Activated T-cell treated with anti-CD3 and anti-CD28 coated beads, Interleukin-2, amount 50 U/mL, for 72 hours (primary cell): ENCODE measurements around the gene POP4. TPM values are rescaled to one million over a fixed set of nuclear protein-coding genes. Genes with fewer than 3 reads are reported as not detected.
A peak's percentile ranks its signal among the peaks of the same experiment; 100 is the strongest.

Experiments
- ATAC-seq, 2 donors: fragments of 150-1000 bp; cut with Tn5 transposase; replicated peaks in 1 of 2; 2 replicates each; pipeline ENCODE4 v1.10.0; 2021; ENCODE audit warnings: moderate library complexity in 2 of 2, mild to moderate bottlenecking in 1 of 2
- DNase-seq, 2 donors: peaks; one replicate each; pipeline ENCODE4 v3.0.0; 2021 to 2022; ENCODE audit warnings: mixed read lengths in 1 of 2
- H3K27ac Mint-ChIP-seq: one replicate; pipeline ENCODE4 v1.8.0; 2022; ENCODE audit warnings: mild to moderate bottlenecking, moderate library complexity, mixed read lengths
- H3K27me3 Mint-ChIP-seq: one replicate; pipeline ENCODE4 v1.8.0; 2022; ENCODE audit warnings: low read depth, mixed read lengths
- H3K36me3 Mint-ChIP-seq, 2 donors: one replicate each; pipeline ENCODE4 v1.8.0; 2022; ENCODE audit warnings: mixed read lengths in 2 of 2, mild to moderate bottlenecking in 1 of 2; ENCODE audit not compliant: insufficient read depth in 2 of 2
- H3K4me1 Mint-ChIP-seq: one replicate; pipeline ENCODE4 v1.8.0; 2022; ENCODE audit warnings: low read depth, mixed read lengths
- H3K4me3 Mint-ChIP-seq, 2 donors: one replicate each; pipeline ENCODE4 v1.8.0; 2022; ENCODE audit warnings: mild to moderate bottlenecking in 2 of 2, mixed read lengths in 2 of 2, moderate library complexity in 2 of 2
- H3K9me3 Mint-ChIP-seq, 2 donors: one replicate each; pipeline ENCODE4 v1.8.0; 2022; ENCODE audit warnings: mixed read lengths in 2 of 2
- total RNA-seq, 2 donors: library from RNA; stranded (reverse); gene quantifications; one replicate each; pipeline ENCODE4 v1.2.3, GENCODE V29; 2022

The POP4 gene
- total RNA-seq, 2 donors from 2014 or later, result 62.6 to 65.3 TPM

DNA sequence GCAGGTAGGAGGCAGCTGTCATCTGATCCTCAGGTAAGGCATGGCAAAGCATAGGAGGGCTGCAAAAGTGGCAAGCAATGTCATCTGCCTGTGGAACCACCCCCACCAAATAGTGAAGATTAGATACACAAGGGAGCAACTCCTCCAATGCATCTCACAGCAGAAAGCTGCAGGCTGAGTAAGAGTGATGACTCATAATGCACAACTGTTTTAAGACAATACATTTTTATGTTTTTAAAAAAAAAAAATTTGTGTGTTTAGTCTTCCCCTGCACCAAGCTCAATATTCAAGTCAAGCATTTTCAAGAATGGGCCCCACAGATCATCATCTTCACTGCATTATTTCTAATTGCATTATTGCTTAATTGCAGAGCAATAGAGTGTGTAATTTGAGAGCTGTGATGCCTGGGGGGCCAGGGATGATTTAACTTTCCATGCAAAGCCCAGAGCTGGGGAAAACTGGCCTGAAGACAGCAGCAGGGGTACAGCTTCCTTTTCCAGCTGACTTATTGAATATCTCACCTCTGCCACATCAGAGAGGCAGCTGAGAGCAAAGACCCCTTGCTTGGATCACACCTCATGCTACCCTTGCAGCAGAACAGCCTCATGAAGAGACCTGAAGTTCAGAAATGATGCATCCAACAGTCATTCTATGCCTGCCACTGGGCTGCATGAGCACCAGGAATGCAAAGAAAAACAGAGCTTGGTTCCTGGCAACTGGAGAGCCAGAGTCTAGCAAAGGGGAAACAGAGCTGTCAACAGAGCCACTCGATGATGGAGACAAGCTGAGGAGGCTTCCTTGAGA is 22.7 kb upstream of the POP4 start:
- Mint-ChIP-seq H3K36me3 (peaks cover 8 to 10% of the 10 kb centered on the region in 2 donors), H3K27ac (peak overlapping the region; percentile 59), H3K4me3 (peak overlapping the region; percentile 35 to 76), H3K4me1 (peaks cover 47% of the 10 kb centered on the region), H3K9me3 (peaks cover 4 to 9% of the 10 kb centered on the region in 2 donors), H3K27me3 (peaks cover 66% of the 10 kb centered on the region)
- ATAC-seq (peak; percentile 37 to 40), DNase-seq (peak; percentile 36 to 38)

DNA sequence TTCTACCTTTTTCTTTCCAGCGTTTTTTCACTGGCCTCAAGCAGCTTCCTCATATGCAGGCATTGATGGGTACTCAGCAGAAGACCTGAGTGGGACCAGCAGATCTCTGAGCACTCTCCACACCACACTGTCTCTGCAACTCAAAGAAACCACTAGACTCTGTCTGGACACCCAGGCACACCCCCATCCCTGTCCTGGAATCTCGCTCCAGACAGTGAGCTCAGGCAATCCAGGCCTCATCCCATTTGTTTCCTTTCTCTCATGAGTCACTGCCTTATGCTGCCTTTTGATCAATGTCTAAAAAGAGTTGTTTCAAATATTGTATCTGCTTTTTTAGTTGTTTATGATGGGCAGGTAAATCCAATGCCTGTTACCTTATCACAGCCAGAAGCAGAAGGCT is 19.7 kb upstream of the POP4 start:
- Mint-ChIP-seq H3K27me3 (peaks cover 45% of the 10 kb centered on the region), H3K9me3 (peaks cover 0 to 9% of the 10 kb centered on the region in 2 donors), H3K36me3 (peaks cover 7 to 18% of the 10 kb centered on the region in 2 donors), H3K4me3 (peak overlapping the region in 1 of 2 donors; percentile 31), H3K4me1 (peaks cover 47% of the 10 kb centered on the region), H3K27ac (peak overlapping the region; percentile 48)
- DNase-seq (no peak), ATAC-seq (no peak)

- Mint-ChIP-seq H3K27ac (peak overlapping the region; percentile 48), H3K27me3 (peaks cover 48% of the 10 kb centered on the region), H3K36me3 (peaks cover 7 to 16% of the 10 kb centered on the region in 2 donors), H3K4me1 (peaks cover 47% of the 10 kb centered on the region), H3K4me3 (peak overlapping the region; percentile 12 to 31), H3K9me3 (peaks cover 0 to 9% of the 10 kb centered on the region in 2 donors)
- ATAC-seq (no peak), DNase-seq (no peak)
Measured at GRCh38 chr19:29587059-29587458, 19.0 kb upstream of the POP4 start.

DNA sequence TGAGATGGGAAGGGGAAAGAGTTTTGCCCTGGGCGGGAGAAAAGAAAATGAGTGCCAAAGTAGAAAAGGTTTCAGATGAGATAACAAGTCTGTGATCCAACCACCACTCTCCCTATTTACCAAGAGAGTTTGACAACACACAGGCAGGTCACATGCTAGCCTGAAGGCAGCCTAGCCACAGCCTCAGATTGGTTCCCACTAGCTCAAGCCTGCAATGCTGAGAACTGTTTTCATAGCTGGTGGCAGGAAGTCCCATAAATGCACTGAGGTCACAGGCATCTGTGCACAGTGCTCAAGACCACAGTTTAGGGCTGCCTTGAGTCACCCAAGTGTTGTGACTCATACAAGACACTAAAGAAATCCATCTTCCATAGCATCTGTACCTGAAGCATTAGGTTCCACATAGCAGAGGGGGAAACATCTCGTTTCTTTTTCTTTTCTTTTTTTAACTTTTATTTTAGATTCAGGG is 18.5 kb upstream of the POP4 start:
- H3K4me1 Mint-ChIP-seq, result peaks cover 45% of the 10 kb centered on the region
- peaks cover 50% of the 10 kb centered on the region for H3K27me3 Mint-ChIP-seq
- H3K36me3 Mint-ChIP-seq, result peaks cover 7 to 16% of the 10 kb centered on the region in 2 donors
- peak; percentile 99 for ATAC-seq
- DNase-seq, result peak; percentile 82 to 86
- peak overlapping the region; percentile 12 to 31 for H3K4me3 Mint-ChIP-seq
- H3K27ac Mint-ChIP-seq, result peak overlapping the region; percentile 31
- peaks cover 0 to 8% of the 10 kb centered on the region in 2 donors for H3K9me3 Mint-ChIP-seq

DNA sequence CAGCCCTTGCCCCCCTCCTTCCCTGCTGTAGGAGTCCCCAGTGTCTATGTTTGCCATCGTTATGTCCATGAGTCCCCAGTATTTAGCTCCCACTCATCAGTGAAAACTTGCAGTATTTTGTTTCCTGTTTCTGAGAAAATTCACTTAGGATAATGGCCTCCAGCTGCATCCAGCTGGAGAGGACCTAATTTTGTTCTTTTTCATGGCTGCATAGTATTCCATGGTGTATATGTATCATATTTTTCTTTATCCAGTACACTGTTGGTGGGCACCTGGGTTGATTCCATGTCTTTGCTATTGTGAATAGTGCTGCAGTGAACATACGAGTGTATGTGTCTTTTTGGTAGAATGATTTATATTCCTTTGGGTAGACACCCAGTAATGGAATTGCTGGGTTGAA is 18.0 kb upstream of the POP4 start:
- no peak overlapping the region for H3K4me3 Mint-ChIP-seq
- H3K4me1 Mint-ChIP-seq, result peaks cover 40% of the 10 kb centered on the region
- H3K27ac Mint-ChIP-seq, result no peak overlapping the region
- peaks cover 55% of the 10 kb centered on the region for H3K27me3 Mint-ChIP-seq
- DNase-seq (no peak), ATAC-seq (peak in 1 of 2 donors; percentile 0)
- peaks cover 7 to 16% of the 10 kb centered on the region in 2 donors for H3K36me3 Mint-ChIP-seq
- peaks cover 0 to 6% of the 10 kb centered on the region in 2 donors for H3K9me3 Mint-ChIP-seq

DNA sequence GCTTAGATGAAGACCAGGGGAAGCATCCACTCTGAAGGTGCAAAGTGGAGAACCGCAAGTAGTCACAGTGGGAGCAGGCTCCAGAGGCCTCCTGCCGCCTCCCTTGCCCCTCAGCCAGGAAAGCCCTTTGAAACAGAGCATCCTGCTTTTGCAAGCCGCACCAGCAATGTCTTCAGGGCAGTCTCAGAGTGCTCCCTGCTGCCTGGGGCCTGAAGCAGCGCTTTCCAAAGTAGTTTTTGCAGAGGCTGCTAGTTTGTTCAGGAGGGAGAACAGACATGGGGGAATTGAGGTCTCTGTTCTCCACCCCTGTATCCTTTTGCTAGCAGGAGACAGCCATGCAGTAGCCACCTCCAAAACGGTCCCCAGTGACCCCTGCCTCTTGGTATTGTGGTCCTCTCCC is 15.8 kb upstream of the POP4 start:
- peaks cover 6 to 13% of the 10 kb centered on the region in 2 donors for H3K36me3 Mint-ChIP-seq
- H3K4me3 Mint-ChIP-seq, result no peak overlapping the region
- ATAC-seq (no peak), DNase-seq (no peak)
- H3K4me1 Mint-ChIP-seq, result peaks cover 29% of the 10 kb centered on the region
- H3K27me3 Mint-ChIP-seq, result peaks cover 46% of the 10 kb centered on the region
- H3K27ac Mint-ChIP-seq, result no peak overlapping the region
- peaks cover 0 to 6% of the 10 kb centered on the region in 2 donors for H3K9me3 Mint-ChIP-seq

- H3K27ac Mint-ChIP-seq, result no peak overlapping the region
- DNase-seq, result no peak
Measured at GRCh38 chr19:29591670-29592069, 14.4 kb upstream of the POP4 start.

GRCh38 chr19:29593869-29594268 is 12.2 kb upstream of the POP4 start:
- ATAC-seq (no peak), DNase-seq (no peak)
- no peaks in the 10 kb centered on the region for H3K4me1 Mint-ChIP-seq
- peaks cover 0 to 6% of the 10 kb centered on the region in 2 donors for H3K9me3 Mint-ChIP-seq
- H3K27ac Mint-ChIP-seq, result no peak overlapping the region
- H3K36me3 Mint-ChIP-seq, result peaks cover 6 to 13% of the 10 kb centered on the region in 2 donors
- H3K27me3 Mint-ChIP-seq, result peaks cover 39% of the 10 kb centered on the region
- no peak overlapping the region for H3K4me3 Mint-ChIP-seq

More at GRCh38 chr19:29591670-29592069, 14.4 kb upstream of the POP4 start:
- H3K27me3 Mint-ChIP-seq, result peaks cover 37% of the 10 kb centered on the region
- peaks cover 6 to 13% of the 10 kb centered on the region in 2 donors for H3K36me3 Mint-ChIP-seq
- ATAC-seq, result no peak
- peaks cover 17% of the 10 kb centered on the region for H3K4me1 Mint-ChIP-seq
- H3K4me3 Mint-ChIP-seq, result no peak overlapping the region
- H3K9me3 Mint-ChIP-seq, result peaks cover 0 to 6% of the 10 kb centered on the region in 2 donors

DNA sequence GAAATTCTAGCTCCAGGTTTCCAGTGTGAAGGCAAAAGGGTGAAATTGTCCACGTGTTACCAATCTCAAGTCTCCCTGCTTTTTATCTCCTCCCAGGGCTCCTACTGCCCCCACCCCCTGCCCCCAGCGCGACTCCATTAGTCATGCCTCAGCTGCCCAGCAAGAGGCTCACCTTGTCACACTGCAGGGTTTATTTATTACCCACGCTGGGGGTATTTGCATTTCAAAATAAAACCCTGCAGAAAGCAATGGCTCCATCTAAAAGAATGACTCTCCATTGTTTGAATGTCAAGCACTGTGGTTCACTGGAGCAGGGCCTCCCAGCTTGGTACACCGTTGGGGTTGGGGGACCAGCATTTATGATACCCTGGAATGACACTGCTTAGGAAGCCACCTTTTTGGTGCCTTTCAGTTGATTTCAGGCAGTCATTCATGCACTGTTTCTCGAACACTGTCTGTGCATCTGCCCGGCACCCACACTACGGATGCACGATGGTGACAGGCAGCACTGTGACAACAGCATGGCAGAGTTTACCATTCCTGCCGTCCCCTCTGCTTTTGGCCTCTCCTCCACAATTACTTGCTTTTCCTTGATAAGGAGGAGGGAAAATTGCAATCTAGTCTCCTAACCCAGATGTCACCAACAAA is 9.9 kb upstream of the POP4 start:
- Mint-ChIP-seq H3K27me3 (peaks cover 35% of the 10 kb centered on the region), H3K4me1 (no peaks in the 10 kb centered on the region), H3K9me3 (no peaks in the 10 kb centered on the region), H3K27ac (no peak overlapping the region), H3K36me3 (peaks cover 0 to under 1% of the 10 kb centered on the region in 2 donors), H3K4me3 (no peak overlapping the region)
- ATAC-seq (no peak), DNase-seq (no peak)

DNA sequence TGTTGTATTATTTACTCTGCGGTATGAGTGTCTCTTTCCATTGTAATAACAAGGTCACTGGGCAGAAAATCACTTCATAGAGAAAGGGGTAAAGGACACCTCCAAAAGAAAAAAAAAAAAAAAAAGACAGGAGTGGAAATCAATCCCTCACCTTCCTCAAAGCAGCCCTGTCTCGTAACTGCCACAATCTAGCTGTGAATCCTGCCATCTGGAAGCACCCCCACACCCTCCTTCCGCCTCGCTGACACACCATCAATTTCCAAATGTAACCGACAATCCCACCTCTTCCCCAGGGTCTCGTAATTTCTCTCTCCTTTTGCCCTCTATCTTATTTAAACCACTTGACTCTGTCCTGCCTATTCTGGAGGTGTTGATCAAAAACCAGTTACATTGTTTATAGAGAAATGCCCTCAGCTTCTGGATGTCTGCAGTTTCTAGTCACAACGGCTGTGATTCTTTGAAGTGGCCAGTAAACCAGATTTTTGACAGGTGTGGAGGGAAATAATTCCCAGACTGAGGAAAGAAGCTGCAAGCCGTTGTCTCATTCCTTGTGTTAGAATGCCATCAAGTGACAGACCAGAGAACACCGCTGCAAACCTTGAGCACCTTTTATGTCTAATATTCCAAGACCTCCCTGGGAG is 9.1 kb upstream of the POP4 start:
- no peak for ATAC-seq
- Mint-ChIP-seq H3K36me3 (no peaks in the 10 kb centered on the region), H3K9me3 (no peaks in the 10 kb centered on the region), H3K27me3 (peaks cover 27% of the 10 kb centered on the region), H3K4me3 (no peak overlapping the region), H3K27ac (no peak overlapping the region), H3K4me1 (no peaks in the 10 kb centered on the region)
- no peak for DNase-seq

GRCh38 chr19:29598036-29598435 is 8.0 kb upstream of the POP4 start:
- Mint-ChIP-seq H3K36me3 (no peaks in the 10 kb centered on the region), H3K4me3 (no peak overlapping the region), H3K4me1 (no peaks in the 10 kb centered on the region), H3K27ac (no peak overlapping the region), H3K9me3 (no peaks in the 10 kb centered on the region), H3K27me3 (peaks cover 21% of the 10 kb centered on the region)
- ATAC-seq (no peak), DNase-seq (no peak)

DNA sequence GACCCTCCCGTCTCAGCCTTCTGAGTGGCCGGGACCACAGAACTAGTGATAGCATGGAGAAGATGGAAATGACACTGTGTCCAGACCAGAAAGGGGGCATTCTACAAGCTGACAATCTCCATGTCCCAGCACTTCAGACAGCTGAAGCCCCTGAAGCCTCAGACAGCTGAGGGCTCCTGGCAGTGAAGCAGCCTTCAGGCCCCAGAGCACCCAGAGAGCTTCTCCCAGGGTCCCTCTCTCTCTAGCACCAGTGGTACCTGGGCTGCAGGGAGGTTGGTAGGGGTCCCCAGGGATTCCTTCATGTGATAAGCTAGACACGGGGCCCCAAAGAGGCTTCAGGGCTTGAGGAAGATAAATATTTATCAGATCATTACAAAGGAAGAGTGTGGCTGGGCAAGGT is 7.6 kb upstream of the POP4 start:
- H3K27me3 Mint-ChIP-seq, result peaks cover 17% of the 10 kb centered on the region
- no peaks in the 10 kb centered on the region for H3K36me3 Mint-ChIP-seq
- H3K4me3 Mint-ChIP-seq, result no peak overlapping the region
- no peaks in the 10 kb centered on the region for H3K4me1 Mint-ChIP-seq
- no peak for DNase-seq
- ATAC-seq, result no peak
- H3K9me3 Mint-ChIP-seq, result no peaks in the 10 kb centered on the region
- no peak overlapping the region for H3K27ac Mint-ChIP-seq

DNA sequence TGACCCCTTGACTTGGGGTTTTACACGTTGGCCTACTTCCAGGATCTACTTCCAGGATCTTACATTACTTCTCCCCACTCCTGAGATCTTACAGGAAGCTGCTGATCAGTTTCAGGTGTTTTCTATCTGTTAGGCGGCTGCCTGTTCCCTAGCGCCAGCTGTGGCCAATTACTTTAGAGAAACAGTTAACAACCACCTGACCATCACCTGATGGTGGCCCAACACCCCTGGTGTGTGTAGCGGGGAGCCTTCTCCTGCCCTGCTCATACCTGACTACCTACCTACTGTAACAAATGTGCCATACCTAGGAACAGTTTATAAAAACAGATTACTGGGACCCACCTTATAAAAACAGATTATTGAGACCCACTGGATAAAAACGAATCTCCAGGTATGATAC is 2.8 kb upstream of the POP4 start:
- ATAC-seq (no peak), DNase-seq (no peak)
- Mint-ChIP-seq H3K4me3 (no peak overlapping the region), H3K27me3 (no peaks in the 10 kb centered on the region), H3K9me3 (no peaks in the 10 kb centered on the region), H3K27ac (no peak overlapping the region), H3K4me1 (peaks cover 9% of the 10 kb centered on the region), H3K36me3 (peaks cover 0 to 2% of the 10 kb centered on the region in 2 donors)
